WTC11 (cell line): Measurements from ENCODE around the gene IRF8. TPM values are rescaled to one million over a fixed set of nuclear protein-coding genes. Genes with fewer than 3 reads are reported as not detected.

Experiments used
- ATAC-seq: fragments of 200-7000 bp; cut with Tn5 transposase; 2 replicates; pipeline ENCODE4 v1.10.0; 2021; ENCODE audit warnings: mild to moderate bottlenecking, moderate library complexity
- CTCF ChIA-PET: fragments of 300-600 bp; sonication (Branson Sonifier 250); formaldehyde crosslinking; loops from one replicate; lab custom pipeline; 2021; ENCODE audit warnings: antibody characterized with exemption; lab: Charles Lee
- POLR2A ChIA-PET: fragments of 350-600 bp; sonication (Branson Sonifier 250); formaldehyde crosslinking; loops from one replicate; lab custom pipeline; 2021; ENCODE audit warnings: antibody characterized with exemption; lab: Charles Lee
- DNase-seq: peaks from one replicate; pipeline ENCODE4 v3.0.0; 2021; ENCODE audit warnings: low spot score
- H3K27ac Mint-ChIP-seq: 2 replicates; pipeline ENCODE4 v1.8.0; 2021; ENCODE audit warnings: mixed read lengths
- H3K27me3 Mint-ChIP-seq: 2 replicates; pipeline ENCODE4 v1.8.0; 2021; ENCODE audit warnings: low read depth, mild to moderate bottlenecking, moderate library complexity, mixed read lengths
- H3K36me3 Mint-ChIP-seq: 2 replicates; pipeline ENCODE4 v1.8.0; 2021; ENCODE audit warnings: mixed read lengths
- H3K4me1 Mint-ChIP-seq: 2 replicates; pipeline ENCODE4 v1.8.0; 2022; ENCODE audit warnings: mixed read lengths
- H3K4me3 Mint-ChIP-seq: 2 replicates; pipeline ENCODE4 v1.8.0; 2021; ENCODE audit warnings: mild to moderate bottlenecking, moderate library complexity, mixed read lengths
- H3K9me3 Mint-ChIP-seq: 2 replicates; pipeline ENCODE4 v1.8.0; 2021; ENCODE audit warnings: mixed read lengths
- ATF2 ChIP-seq: sonication (generic); formaldehyde crosslinking; IDR thresholded peaks from 2 replicates; pipeline ENCODE4 v1.8.1; 2022; ENCODE audit warnings: low read depth, missing genetic modification reagents, borderline replicate concordance
- ATF3 ChIP-seq: sonication (generic); formaldehyde crosslinking; conservative IDR thresholded peaks from 2 replicates; pipeline ENCODE4 v1.8.1; 2022; ENCODE audit warnings: mild to moderate bottlenecking, missing genetic modification reagents
- CBFB ChIP-seq: sonication (generic); formaldehyde crosslinking; IDR thresholded peaks from 2 replicates; pipeline ENCODE4 v1.8.1; 2022; ENCODE audit warnings: mild to moderate bottlenecking, low read depth, missing genetic modification reagents
- ELF4 ChIP-seq: sonication (generic); formaldehyde crosslinking; IDR thresholded peaks from 2 replicates; pipeline ENCODE4 v1.8.1; 2022; ENCODE audit warnings: low read depth, mild to moderate bottlenecking, moderate library complexity, missing genetic modification reagents
- ERG ChIP-seq: fragments of 250-450 bp; sonication (Bioruptor Pico); IDR thresholded peaks from 2 replicates; pipeline ENCODE4 v1.8.0; 2021; ENCODE audit warnings: mild to moderate bottlenecking
- ESRRA ChIP-seq: sonication (generic); formaldehyde crosslinking; IDR thresholded peaks from 2 replicates; pipeline ENCODE4 v1.8.1; 2022; ENCODE audit warnings: mild to moderate bottlenecking, missing genetic modification reagents, borderline replicate concordance
- FOXP1 ChIP-seq: sonication (generic); formaldehyde crosslinking; IDR thresholded peaks from 2 replicates; pipeline ENCODE4 v1.8.0; 2022; ENCODE audit warnings: missing genetic modification reagents, mild to moderate bottlenecking, moderate library complexity, borderline replicate concordance
- HMGA2 ChIP-seq: fragments of 250-450 bp; sonication (Bioruptor Pico); IDR thresholded peaks from 2 replicates; pipeline ENCODE4 v1.4.0; 2021; ENCODE audit warnings: mild to moderate bottlenecking, moderate library complexity
- MAX ChIP-seq: sonication (generic); formaldehyde crosslinking; IDR thresholded peaks from 2 replicates; pipeline ENCODE4 v1.8.0; 2022; ENCODE audit warnings: mild to moderate bottlenecking, missing genetic modification reagents
- MLX ChIP-seq: sonication (generic); formaldehyde crosslinking; IDR thresholded peaks from 2 replicates; pipeline ENCODE4 v1.8.1; 2023; ENCODE audit warnings: mild to moderate bottlenecking, missing genetic modification reagents, moderate library complexity
- MXD4 ChIP-seq: fragments of 250-450 bp; sonication (Bioruptor Pico); IDR thresholded peaks from 2 replicates; pipeline ENCODE4 v1.8.0; 2021; ENCODE audit warnings: mild to moderate bottlenecking, moderate library complexity, borderline replicate concordance
- MYBL2 ChIP-seq: sonication (generic); formaldehyde crosslinking; IDR thresholded peaks from 2 replicates; pipeline ENCODE4 v1.8.1; 2023; ENCODE audit warnings: mild to moderate bottlenecking, moderate library complexity, missing genetic modification reagents
- NFE2L1 ChIP-seq: sonication (generic); formaldehyde crosslinking; IDR thresholded peaks from 2 replicates; pipeline ENCODE4 v1.8.1; 2023; ENCODE audit warnings: missing genetic modification reagents
- NR3C1 ChIP-seq: sonication (generic); formaldehyde crosslinking; conservative IDR thresholded peaks from 2 replicates; pipeline ENCODE4 v1.8.1; 2023; ENCODE audit warnings: low read depth, mild to moderate bottlenecking, missing genetic modification reagents
- RELA ChIP-seq: sonication (generic); formaldehyde crosslinking; IDR thresholded peaks from 2 replicates; pipeline ENCODE4 v1.8.1; 2022; ENCODE audit warnings: missing genetic modification reagents, mild to moderate bottlenecking, borderline replicate concordance
- RORB ChIP-seq: fragments of 250-450 bp; sonication (Bioruptor Pico); IDR thresholded peaks from 2 replicates; pipeline ENCODE4 v1.9.0; 2021; ENCODE audit warnings: mild to moderate bottlenecking
- SMAD3 ChIP-seq: sonication (generic); formaldehyde crosslinking; IDR thresholded peaks from 2 replicates; pipeline ENCODE4 v1.8.0; 2022; ENCODE audit warnings: missing genetic modification reagents, mild to moderate bottlenecking, borderline replicate concordance
- SMAD4 ChIP-seq: sonication (generic); formaldehyde crosslinking; IDR thresholded peaks from 2 replicates; pipeline ENCODE4 v1.8.0; 2022; ENCODE audit warnings: mild to moderate bottlenecking, missing genetic modification reagents
- SP1 ChIP-seq: sonication (generic); formaldehyde crosslinking; conservative IDR thresholded peaks from 2 replicates; pipeline ENCODE4 v1.8.1; 2022; ENCODE audit warnings: missing genetic modification reagents
- TCF7 ChIP-seq: sonication (generic); formaldehyde crosslinking; IDR thresholded peaks from 2 replicates; pipeline ENCODE4 v1.8.0; 2022; ENCODE audit warnings: mild to moderate bottlenecking, low read depth, missing genetic modification reagents, moderate library complexity
- ZNF121 ChIP-seq: sonication (generic); formaldehyde crosslinking; IDR thresholded peaks from 2 replicates; pipeline ENCODE4 v1.8.0; 2023; ENCODE audit warnings: missing genetic modification reagents
- ZNF232 ChIP-seq: sonication (generic); formaldehyde crosslinking; IDR thresholded peaks from 2 replicates; pipeline ENCODE4 v1.8.0; 2022; ENCODE audit warnings: mild to moderate bottlenecking, missing genetic modification reagents
- ZNF263 ChIP-seq: sonication (generic); formaldehyde crosslinking; IDR thresholded peaks from 2 replicates; pipeline ENCODE4 v1.8.1; 2022; ENCODE audit warnings: low read depth, mild to moderate bottlenecking, moderate library complexity, missing genetic modification reagents
- ZNF317 ChIP-seq: sonication (generic); formaldehyde crosslinking; IDR thresholded peaks from 2 replicates; pipeline ENCODE4 v1.8.1; 2023; ENCODE audit warnings: low read depth, mild to moderate bottlenecking, moderate library complexity, missing genetic modification reagents, borderline replicate concordance
- total RNA-seq: library from RNA; stranded (reverse); gene quantifications from 3 replicates; pipeline ENCODE4 v1.2.3, GENCODE V29; 2021
- TF ChIP-seq, protein P1 (sequence below): sonication (generic); formaldehyde crosslinking; IDR thresholded peaks from 2 replicates; pipeline ENCODE4 v1.8.1; 2022; ENCODE audit warnings: low read depth, mild to moderate bottlenecking, moderate library complexity, missing genetic modification reagents, borderline replicate concordance
- TF ChIP-seq, protein P2 (sequence below): sonication (generic); formaldehyde crosslinking; IDR thresholded peaks from 2 replicates; pipeline ENCODE4 v1.8.0; 2023; ENCODE audit warnings: missing genetic modification reagents
- TF ChIP-seq, protein P3 (sequence below): sonication (generic); formaldehyde crosslinking; IDR thresholded peaks from 2 replicates; pipeline ENCODE4 v1.8.1; 2022; ENCODE audit warnings: mild to moderate bottlenecking, missing genetic modification reagents, moderate library complexity, borderline replicate concordance

Gene IRF8
- total RNA-seq, 1 experiment from 2014 or later, result 1.1 TPM

DNA sequence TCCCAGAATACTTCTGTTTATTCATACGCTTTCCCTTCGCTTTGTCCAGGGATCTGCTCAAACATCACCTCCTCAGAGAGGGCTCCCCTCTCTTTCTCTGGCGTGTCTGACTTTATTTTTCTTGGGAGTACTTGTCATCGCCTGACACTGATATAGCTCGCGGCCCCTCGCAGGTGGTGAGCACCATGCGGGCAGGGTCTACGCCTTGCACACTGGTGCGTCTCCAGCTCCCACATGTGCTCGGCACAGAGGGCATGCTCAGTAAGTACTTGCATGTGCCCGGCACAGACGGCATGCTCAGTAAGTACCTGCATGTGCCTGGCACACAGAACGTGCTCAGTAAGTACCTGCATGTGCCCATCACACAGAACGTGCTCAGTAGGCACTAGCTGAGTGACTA is 57.5 kb downstream of the IRF8 start:
- H3K4me3 Mint-ChIP-seq, result no peak overlapping the region
- no peaks in the 10 kb centered on the region for H3K4me1 Mint-ChIP-seq
- no peak for ATAC-seq
- no peak for DNase-seq
- TF ChIP-seq MXD4 (CRISPR knock-in tag) (no peak), MYBL2 (CRISPR knock-in tag) (no peak), MLX (CRISPR knock-in tag) (no peak), ZNF232 (CRISPR knock-in tag) (no peak), ESRRA (CRISPR knock-in tag) (no peak), ATF3 (CRISPR knock-in tag) (no peak), RELA (CRISPR knock-in tag) (no peak), CBFB (CRISPR knock-in tag) (no peak), ERG (no peak), RORB (CRISPR knock-in tag) (no peak), TCF7 (CRISPR knock-in tag) (no peak), ZNF263 (CRISPR knock-in tag) (no peak), ELF4 (no peak), ZNF121 (CRISPR knock-in tag) (no peak), ATF2 (CRISPR knock-in tag) (no peak), SP1 (no peak)
- TF ChIP-seq, protein P1, sequence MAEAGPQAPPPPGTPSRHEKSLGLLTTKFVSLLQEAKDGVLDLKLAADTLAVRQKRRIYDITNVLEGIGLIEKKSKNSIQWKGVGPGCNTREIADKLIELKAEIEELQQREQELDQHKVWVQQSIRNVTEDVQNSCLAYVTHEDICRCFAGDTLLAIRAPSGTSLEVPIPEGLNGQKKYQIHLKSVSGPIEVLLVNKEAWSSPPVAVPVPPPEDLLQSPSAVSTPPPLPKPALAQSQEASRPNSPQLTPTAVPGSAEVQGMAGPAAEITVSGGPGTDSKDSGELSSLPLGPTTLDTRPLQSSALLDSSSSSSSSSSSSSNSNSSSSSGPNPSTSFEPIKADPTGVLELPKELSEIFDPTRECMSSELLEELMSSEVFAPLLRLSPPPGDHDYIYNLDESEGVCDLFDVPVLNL (CRISPR knock-in tag), result no peak
- TF ChIP-seq, protein P2, sequence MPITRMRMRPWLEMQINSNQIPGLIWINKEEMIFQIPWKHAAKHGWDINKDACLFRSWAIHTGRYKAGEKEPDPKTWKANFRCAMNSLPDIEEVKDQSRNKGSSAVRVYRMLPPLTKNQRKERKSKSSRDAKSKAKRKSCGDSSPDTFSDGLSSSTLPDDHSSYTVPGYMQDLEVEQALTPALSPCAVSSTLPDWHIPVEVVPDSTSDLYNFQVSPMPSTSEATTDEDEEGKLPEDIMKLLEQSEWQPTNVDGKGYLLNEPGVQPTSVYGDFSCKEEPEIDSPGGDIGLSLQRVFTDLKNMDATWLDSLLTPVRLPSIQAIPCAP (CRISPR knock-in tag), result no peak
- no peaks in the 10 kb centered on the region; the same call in 1 of the 2 replicates for H3K27me3 Mint-ChIP-seq
- H3K9me3 Mint-ChIP-seq, result no peaks in the 10 kb centered on the region
- no peak overlapping the region for H3K27ac Mint-ChIP-seq
- H3K36me3 Mint-ChIP-seq, result no peaks in the 10 kb centered on the region
- CTCF ChIA-PET, result no interaction called here
- POLR2A ChIA-PET, result no interaction called here

- H3K27ac Mint-ChIP-seq, result no peak overlapping the region
- ChIA-PET POLR2A (no interaction called here), CTCF (no interaction called here)
- H3K4me1 Mint-ChIP-seq, result no peaks in the 10 kb centered on the region
- peaks cover 3% of the 10 kb centered on the region; the same call in 1 of the 2 replicates for H3K9me3 Mint-ChIP-seq
- H3K27me3 Mint-ChIP-seq, result no peaks in the 10 kb centered on the region; the same call in 1 of the 2 replicates
- no peak for ATAC-seq
- no peaks in the 10 kb centered on the region for H3K36me3 Mint-ChIP-seq
- no peak overlapping the region for H3K4me3 Mint-ChIP-seq
- no peak for DNase-seq
- TF ChIP-seq SMAD4 (no peak), MYBL2 (CRISPR knock-in tag) (no peak), NFE2L1 (CRISPR knock-in tag) (no peak), HMGA2 (CRISPR knock-in tag) (no peak), FOXP1 (CRISPR knock-in tag) (no peak), TCF7 (CRISPR knock-in tag) (no peak), ZNF317 (CRISPR knock-in tag) (no peak), SMAD3 (no peak), MAX (no peak), NR3C1 (CRISPR knock-in tag) (no peak)
- TF ChIP-seq, protein P3, sequence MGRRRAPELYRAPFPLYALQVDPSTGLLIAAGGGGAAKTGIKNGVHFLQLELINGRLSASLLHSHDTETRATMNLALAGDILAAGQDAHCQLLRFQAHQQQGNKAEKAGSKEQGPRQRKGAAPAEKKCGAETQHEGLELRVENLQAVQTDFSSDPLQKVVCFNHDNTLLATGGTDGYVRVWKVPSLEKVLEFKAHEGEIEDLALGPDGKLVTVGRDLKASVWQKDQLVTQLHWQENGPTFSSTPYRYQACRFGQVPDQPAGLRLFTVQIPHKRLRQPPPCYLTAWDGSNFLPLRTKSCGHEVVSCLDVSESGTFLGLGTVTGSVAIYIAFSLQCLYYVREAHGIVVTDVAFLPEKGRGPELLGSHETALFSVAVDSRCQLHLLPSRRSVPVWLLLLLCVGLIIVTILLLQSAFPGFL, result no peak
Measured at GRCh38 chr16:85958731-85959130, 59.8 kb downstream of the IRF8 start.
